SH-SY5Y (cell line): ENCODE results near the gene CARS1.

Experiments used
- GATA2 ChIP-seq: IDR thresholded peaks from 2 replicates; pipeline ENCODE4 v1.6.1; 2011; ENCODE audit warnings: mild to moderate bottlenecking, low read depth, low read length
- GATA3 ChIP-seq: IDR thresholded peaks from 2 replicates; pipeline ENCODE4 v1.6.1; 2011; ENCODE audit warnings: low read depth, mild to moderate bottlenecking, low read length, moderate library complexity

CARS1 gene

DNA sequence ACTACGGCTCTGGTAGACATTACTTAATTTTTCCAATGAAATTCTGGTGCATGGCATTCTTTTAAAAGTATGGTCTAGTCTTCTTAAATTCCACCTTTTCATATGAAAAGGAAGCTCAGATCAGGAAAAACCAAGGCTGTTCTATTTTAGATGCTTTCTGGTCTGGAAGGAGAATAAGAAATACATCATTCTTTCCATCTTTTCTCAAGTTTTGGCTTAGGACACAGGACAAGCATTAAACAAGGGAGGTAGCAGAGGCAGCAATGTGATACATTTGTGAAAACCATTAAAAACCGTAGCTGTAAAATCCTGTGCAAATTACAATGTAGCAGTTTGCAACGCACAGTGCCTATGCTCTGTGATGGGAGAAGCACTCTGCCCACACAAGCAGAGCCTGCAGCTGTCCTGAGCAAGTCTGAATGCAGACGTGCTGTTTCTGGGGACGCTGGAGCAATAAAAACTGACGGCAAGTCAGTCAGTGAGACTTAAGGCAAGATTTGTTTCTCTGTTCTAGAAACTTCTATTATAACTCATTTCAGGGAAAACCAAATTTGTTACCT, 88.8 kb downstream of the CARS1 start:
- TF ChIP-seq GATA3 (no peak), GATA2 (no peak)

DNA sequence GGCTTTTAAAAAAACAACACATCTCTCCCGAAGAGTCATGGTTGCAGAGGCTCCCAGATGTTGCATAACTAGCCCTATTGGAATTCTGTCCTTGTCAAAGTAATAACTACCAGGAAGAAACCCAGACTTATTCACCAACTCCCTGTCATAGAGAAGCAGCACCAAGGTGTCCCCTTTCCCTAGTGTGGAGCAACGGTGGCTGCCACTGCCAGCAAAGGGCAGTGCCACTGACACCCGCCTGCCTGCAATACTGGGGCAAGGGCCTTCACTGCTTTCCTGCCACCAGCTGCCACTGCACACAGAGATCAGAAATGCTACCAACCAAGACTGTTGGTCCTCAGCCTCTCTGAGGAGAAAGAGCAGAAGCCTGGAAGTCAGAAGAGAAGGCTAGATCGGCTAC, 92.4 kb downstream of the CARS1 start:
- no peak for TF ChIP-seq GATA3
- no peak for TF ChIP-seq GATA2

- no peak for TF ChIP-seq GATA2
- no peak for TF ChIP-seq GATA3
Measured at GRCh38 chr11:2963761-2964160, 93.5 kb downstream of the CARS1 start.

DNA sequence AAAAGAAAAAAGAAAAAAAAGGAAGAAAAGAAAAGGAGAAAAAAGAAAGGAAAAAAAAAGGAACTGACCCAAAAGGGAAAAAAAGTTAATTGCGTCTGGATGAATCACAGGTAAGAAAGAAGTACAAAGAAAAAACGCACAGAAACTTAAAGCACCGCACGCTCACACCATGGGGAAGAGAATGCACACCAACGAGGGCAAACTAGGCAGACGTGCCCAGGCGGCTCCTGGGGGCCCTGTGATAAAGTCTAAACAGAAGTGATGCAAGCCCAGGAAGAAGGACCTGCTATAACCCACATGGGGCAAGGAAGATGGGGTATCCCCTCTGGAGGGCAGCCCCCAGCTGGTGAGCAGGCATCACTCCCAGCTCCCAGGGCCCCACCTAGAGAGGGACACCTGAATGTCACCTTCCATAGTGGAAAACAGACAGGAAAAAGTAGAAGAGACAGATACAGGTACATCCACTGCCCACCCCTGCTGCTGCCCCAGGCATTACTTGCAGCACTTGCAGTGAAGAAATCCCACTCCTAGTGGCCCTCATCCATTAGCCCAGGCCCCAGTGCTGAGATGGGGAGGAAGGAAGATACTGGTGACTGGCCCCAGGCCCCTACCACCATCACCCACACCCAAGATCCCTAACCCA, 94.0 kb downstream of the CARS1 start:
- TF ChIP-seq GATA2, result no peak
- no peak for TF ChIP-seq GATA3

DNA sequence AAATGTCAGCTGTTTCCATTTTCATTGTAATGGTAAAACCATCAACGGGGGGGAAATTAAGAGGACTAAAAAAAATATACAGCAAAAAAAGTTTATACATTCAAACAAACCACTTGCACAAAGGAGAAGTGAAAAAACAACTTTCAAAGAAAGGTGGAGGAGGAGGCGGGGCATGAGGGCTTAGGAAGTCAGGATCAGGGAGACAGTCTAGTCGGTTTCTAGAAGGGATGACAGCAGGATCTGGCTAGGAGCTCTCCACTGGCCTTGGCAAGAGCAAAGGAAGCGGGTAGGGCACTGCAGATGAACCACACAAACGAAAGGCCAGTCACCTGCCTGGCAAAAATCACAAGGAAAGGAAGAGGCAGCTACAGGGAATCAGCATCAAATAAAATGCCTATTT, 96.1 kb downstream of the CARS1 start:
- TF ChIP-seq GATA3 (no peak), GATA2 (no peak)

DNA sequence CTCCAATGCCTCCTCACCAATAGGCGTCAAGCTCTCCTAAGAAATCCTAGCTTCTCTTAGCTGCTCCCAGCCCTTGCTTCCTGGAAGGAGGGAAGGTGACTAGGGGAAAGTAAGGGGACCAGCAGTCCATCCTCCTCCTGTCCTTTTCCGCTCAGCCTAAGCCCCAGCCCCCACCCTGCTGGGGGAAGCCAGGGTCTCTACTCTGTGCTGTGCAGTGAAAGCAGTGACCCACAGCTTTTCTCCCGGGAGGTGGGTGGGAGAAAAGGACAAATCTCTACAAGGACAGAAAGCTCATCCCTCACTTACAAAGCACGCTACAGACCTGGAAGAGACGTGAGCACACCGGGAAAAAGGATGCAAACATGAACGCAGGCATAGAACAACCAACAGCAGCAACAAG, 97.1 kb downstream of the CARS1 start:
- TF ChIP-seq GATA3, result no peak
- TF ChIP-seq GATA2, result no peak

DNA sequence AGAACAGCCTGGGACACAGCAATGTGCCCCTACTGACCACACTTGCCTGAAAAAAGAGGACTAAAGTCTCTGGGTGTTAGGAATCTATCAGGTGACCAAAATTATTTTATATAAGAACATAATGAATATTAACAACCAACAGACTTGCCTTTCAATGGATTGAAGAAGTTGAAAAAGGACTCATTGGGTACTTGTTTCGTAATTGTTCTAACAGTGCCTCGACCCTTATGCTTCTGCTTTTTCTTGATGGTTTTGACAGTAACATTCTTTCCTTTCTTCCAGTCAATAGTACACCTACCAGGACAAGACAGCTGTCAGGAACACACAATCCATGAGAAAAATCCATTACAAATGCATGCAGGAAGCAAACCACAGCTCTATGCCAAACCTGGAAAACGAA, 99.0 kb downstream of the CARS1 start:
- TF ChIP-seq GATA2, result no peak
- no peak for TF ChIP-seq GATA3

DNA sequence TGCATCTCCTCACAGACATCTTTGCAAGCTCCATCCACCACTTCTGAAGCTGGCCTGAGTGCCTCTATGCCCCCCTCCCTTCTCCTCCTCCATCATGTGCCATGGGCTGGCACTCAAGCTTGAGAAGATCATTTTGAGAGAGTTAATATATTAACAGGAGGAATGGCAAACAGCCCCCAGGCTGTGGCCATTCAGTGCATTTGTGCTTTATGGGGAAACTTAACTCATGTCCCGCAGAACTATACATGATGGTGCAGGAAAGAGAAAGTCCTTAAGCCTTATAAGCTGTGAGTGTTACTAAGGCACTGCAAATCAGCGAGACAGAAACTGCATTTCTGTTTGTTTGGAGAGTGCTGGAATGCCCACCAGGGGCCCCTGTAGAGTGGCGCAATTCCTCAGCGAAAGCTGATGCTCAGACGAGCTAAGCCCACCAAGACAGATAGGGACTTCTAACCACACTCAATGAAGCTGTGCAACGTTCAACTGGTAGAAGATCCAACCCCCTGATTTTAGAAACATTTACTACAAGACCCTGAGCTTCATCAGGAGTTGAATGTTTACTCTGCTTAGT, 101.2 kb downstream of the CARS1 start:
- TF ChIP-seq GATA3, result no peak
- no peak for TF ChIP-seq GATA2

GRCh38 chr11:2954263-2954662, 103.0 kb downstream of the CARS1 start:
- no peak for TF ChIP-seq GATA3
- no peak for TF ChIP-seq GATA2

DNA sequence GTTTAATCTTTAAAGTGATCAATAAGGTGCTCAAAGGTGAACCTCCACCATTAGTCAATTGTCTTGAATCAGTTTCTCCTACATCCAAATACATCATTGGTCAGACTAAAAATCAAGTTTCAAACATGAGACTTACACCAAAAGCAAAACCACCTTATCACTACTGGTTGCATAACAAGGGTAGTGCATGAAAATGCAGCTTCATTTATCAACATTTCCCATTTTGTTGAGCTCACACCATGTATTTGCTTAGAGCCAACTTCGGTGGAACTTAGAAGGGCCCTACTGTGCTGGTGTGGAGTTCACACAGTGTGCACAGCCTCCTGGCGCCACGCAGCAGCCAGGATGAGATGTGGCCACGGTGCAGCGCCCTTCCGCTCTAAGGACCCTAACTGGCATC, 104.9 kb downstream of the CARS1 start:
- TF ChIP-seq GATA2 (no peak), GATA3 (no peak)

- TF ChIP-seq GATA3, result no peak
- no peak for TF ChIP-seq GATA2
Measured at GRCh38 chr11:2951231-2952110, 105.8 kb downstream of the CARS1 start.
